SK-N-SH (cell line): Measurements from ENCODE around the gene CAD. TPM values are rescaled to one million over a fixed set of nuclear protein-coding genes. Genes with fewer than 3 reads are reported as not detected.

Experiments
- CTCF ChIA-PET: fragments of 300-600, 350-600 bp; formaldehyde crosslinking; extraction: SDS; loops from one replicate; lab custom pipeline; 2021; lab: Yijun Ruan, JAX
- POLR2A ChIA-PET: fragments of 350-600 bp; sonication (Branson Sonifier 250); formaldehyde crosslinking; extraction: SDS; loops from one replicate; lab custom pipeline; 2020; ENCODE audit warnings: antibody characterized with exemption, inconsistent platforms; lab: Yijun Ruan, JAX
- DNase-seq: peaks from one replicate; pipeline ENCODE4 v3.0.0; 2012
- H2AFZ ChIP-seq: fragments of 200-600 bp; sonication (generic); 2 replicates; pipeline ENCODE4 v1.8.1; 2016; ENCODE audit warnings: antibody characterized with exemption, mild to moderate bottlenecking, low read depth
- H3F3A ChIP-seq: fragments of 200-600 bp; sonication (generic); replicated peaks from 2 replicates; pipeline ENCODE3; 2016; ENCODE audit warnings: antibody characterized with exemption, mild to moderate bottlenecking; ENCODE audit not compliant: insufficient read depth
- H3K27ac ChIP-seq, 2 experiments: fragments of 200-500 bp in 1 of 2; fragments of 200-600 bp in 1 of 2; sonication (Bioruptor generic) in 1 of 2; sonication (generic), shearing (Covaris generic) in 1 of 2; 2 replicates each; pipeline versions ENCODE4 v1.5.1 to v1.6.1; 2014 to 2016; ENCODE audit warnings: low read depth in 2 of 2, inconsistent platforms in 1 of 2, low read length in 1 of 2, mild to moderate bottlenecking in 1 of 2, mixed read lengths in 1 of 2
- H3K27me3 ChIP-seq: fragments of 200-600 bp; sonication (generic), shearing (Covaris generic); 2 replicates; pipeline ENCODE4 v1.6.1; 2016; ENCODE audit warnings: mixed run types; ENCODE audit not compliant: insufficient read depth
- H3K36me3 ChIP-seq, 2 experiments: fragments of 200-500 bp in 1 of 2; fragments of 200-600 bp in 1 of 2; sonication (Bioruptor generic) in 1 of 2; sonication (generic) in 1 of 2; replicated peaks in 1 of 2; 2 replicates each; pipeline versions ENCODE3 to v1.5.1; 2014 to 2016; ENCODE audit warnings: low read length in 1 of 2, mild to moderate bottlenecking in 1 of 2; ENCODE audit not compliant: insufficient read depth in 2 of 2, control insufficient read depth in 1 of 2
- H3K4me1 ChIP-seq, 2 experiments: fragments of 200-500 bp in 1 of 2; fragments of 200-600 bp in 1 of 2; sonication (Bioruptor generic) in 1 of 2; sonication (generic), shearing (Covaris generic) in 1 of 2; 2 replicates each; pipeline versions ENCODE4 v1.5.1 to v1.6.1; 2014 to 2016; ENCODE audit warnings: low read depth in 1 of 2, low read length in 1 of 2, mixed run types in 1 of 2; ENCODE audit not compliant: insufficient read depth in 2 of 2, control insufficient read depth in 1 of 2
- H3K4me2 ChIP-seq: fragments of 200-600 bp; sonication (generic), shearing (Covaris generic); 2 replicates; pipeline ENCODE4 v1.6.1; 2017; ENCODE audit warnings: mixed run types
- H3K4me3 ChIP-seq, 2 experiments: fragments of 200-500 bp in 1 of 2; fragments of 200-600 bp in 1 of 2; sonication (Bioruptor generic) in 1 of 2; sonication (generic), shearing (Covaris generic) in 1 of 2; 2 replicates each; pipeline versions ENCODE4 v1.5.1 to v1.8.1; 2014 to 2016; ENCODE audit warnings: low read depth in 2 of 2, inconsistent platforms in 1 of 2, low read length in 1 of 2, mild to moderate bottlenecking in 1 of 2, mixed read lengths in 1 of 2, moderate library complexity in 1 of 2
- H3K79me2 ChIP-seq: fragments of 200-600 bp; sonication (generic); 2 replicates; pipeline ENCODE4 v1.8.1; 2017; ENCODE audit warnings: mild to moderate bottlenecking; ENCODE audit not compliant: insufficient read depth
- H3K9ac ChIP-seq: fragments of 200-600 bp; sonication (generic); 2 replicates; pipeline ENCODE4 v1.6.1; 2017; ENCODE audit warnings: mixed run types
- H3K9me2 ChIP-seq: fragments of 200-600 bp; sonication (generic); 2 replicates; pipeline ENCODE4 v1.6.1; 2017; ENCODE audit warnings: mixed run types
- H3K9me3 ChIP-seq: fragments of 200-600 bp; sonication (generic); 2 replicates; pipeline ENCODE4 v1.6.1; 2017; ENCODE audit warnings: mixed run types, mild to moderate bottlenecking, moderate library complexity
- H4K20me1 ChIP-seq: fragments of 200-600 bp; sonication (generic); 2 replicates; pipeline ENCODE4 v1.6.1; 2017; ENCODE audit warnings: mild to moderate bottlenecking, mixed run types; ENCODE audit not compliant: insufficient read depth
- EP300 ChIP-seq, 2 experiments: IDR thresholded peaks; 2 replicates each; pipeline versions ENCODE4 v1.4.0 to v1.6.1; 2012; ENCODE audit warnings: borderline replicate concordance in 1 of 2, low read depth in 1 of 2, low read length in 1 of 2
- FOSL2 ChIP-seq: IDR thresholded peaks from 2 replicates; pipeline ENCODE4 v1.4.0; 2012; ENCODE audit warnings: low read depth, mild to moderate bottlenecking, moderate library complexity, borderline replicate concordance
- POLR2AphosphoS5 ChIP-seq: IDR thresholded peaks from 2 replicates; pipeline ENCODE4 v1.6.1; 2012; ENCODE audit warnings: low read depth, low read length
- RCOR1 ChIP-seq: fragments of 150-350 bp; IDR thresholded peaks from 2 replicates; pipeline ENCODE4 v1.6.1; 2017; ENCODE audit warnings: antibody characterized with exemption, low read length
- TAF1 ChIP-seq: IDR thresholded peaks from 2 replicates; pipeline ENCODE4 v1.6.1; 2012; ENCODE audit warnings: low read depth, mild to moderate bottlenecking, low read length, moderate library complexity, borderline replicate concordance
- TCF12 ChIP-seq: IDR thresholded peaks from 2 replicates; pipeline ENCODE4 v1.4.0; 2012
- USF2 ChIP-seq: fragments of 150-350 bp; IDR thresholded peaks from 2 replicates; pipeline ENCODE4 v1.6.1; 2017; ENCODE audit warnings: antibody characterized with exemption, low read length, low read depth, borderline replicate concordance
- YY1 ChIP-seq: IDR thresholded peaks from 2 replicates; pipeline ENCODE4 v1.4.0; 2012; ENCODE audit warnings: low read depth, mild to moderate bottlenecking
- ZBTB33 ChIP-seq: IDR thresholded peaks from 2 replicates; pipeline ENCODE4 v1.4.0; 2012; ENCODE audit warnings: low read depth, borderline replicate concordance
- WGBS: methylation state at CpG from one replicate; pipeline ENCODE4 v1.1.6; 2017; ENCODE audit warnings: low lambda C conversion rate; 5-methylcytosine and 5-hydroxymethylcytosine counted together
- polyA plus RNA-seq, 3 experiments: library from polyadenylated mRNA; depleted of rRNA; stranded (reverse); fragments of >200 nt; gene quantifications; 2 replicates each; pipeline ENCODE4 v1.2.3, GENCODE V29; 2012
- TF ChIP-seq, protein P1 (sequence below): IDR thresholded peaks from 2 replicates; pipeline ENCODE4 v1.6.1; 2012; ENCODE audit warnings: mild to moderate bottlenecking, low read depth, low read length, moderate library complexity

Gene CAD
- polyA plus RNA-seq, 1 of the 3 experiments (the other 2 are of a cell fraction) = 47.6 TPM

DNA sequence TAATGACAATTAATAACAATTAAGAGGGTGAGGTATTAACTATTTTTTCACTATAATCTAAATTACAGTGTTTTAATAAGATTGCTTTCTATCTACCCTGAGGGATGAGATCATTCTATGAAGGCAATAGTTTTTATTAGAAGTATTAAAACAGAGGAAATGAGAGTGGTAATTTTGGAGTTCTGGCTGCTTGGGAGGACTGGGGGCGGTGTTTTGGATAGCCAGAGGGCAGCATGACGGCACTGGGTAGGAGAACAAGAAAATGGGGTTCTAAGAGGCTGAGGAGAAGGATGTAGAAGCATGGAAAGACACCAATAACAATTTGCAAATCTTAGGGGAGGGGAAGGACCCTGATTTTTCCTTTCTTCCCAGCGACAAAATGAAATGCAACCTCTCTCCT, 53.0 kb downstream of the CAD start:
- Histone ChIP-seq H3K9me3 (no peaks in the 10 kb centered on the region), H3K79me2 (no peaks in the 10 kb centered on the region), H3K27ac (no peak overlapping the region), H3K27me3 (peaks cover 46% of the 10 kb centered on the region), H3F3A (peaks cover 6% of the 10 kb centered on the region), H3K4me1 (peaks cover 0 to 4% of the 10 kb centered on the region in 2 experiments; a peak in 1 of 4 replicates), H3K36me3 (no peaks in the 10 kb centered on the region), H2AFZ (no peak overlapping the region), H4K20me1 (no peaks in the 10 kb centered on the region), H3K9ac (no peak overlapping the region), H3K4me2 (no peak overlapping the region), H3K9me2 (no peaks in the 10 kb centered on the region), H3K4me3 (no peak overlapping the region)
- TF ChIP-seq RCOR1 (no peak), EP300 (IDR thresholded peaks at IDR 0.05; ENCODE audit: borderline replicate concordance in 1 of 2, low read depth in 1 of 2, low read length in 1 of 2) (no peak), ZBTB33 (no peak), POLR2AphosphoS5 (no peak), TCF12 (no peak), TAF1 (no peak), YY1 (no peak), FOSL2 (no peak), USF2 (no peak)
- no peak for DNase-seq
- POLR2A ChIA-PET = no interaction called here
- CTCF ChIA-PET = interaction anchor here (0.8 to 14.1 kb wide), 6 partner anchors 14 to 309 kb away, joined by 3 to 392 read pairs (median 4); partner anchors contain the start of gene TRIM54
- WGBS = 89% methylated on average over 3 of the region's 3 CpGs

GRCh38 chr2:27270670-27271069, 53.5 kb downstream of the CAD start:
- H3K9me3 ChIP-seq = no peaks in the 10 kb centered on the region
- no peak overlapping the region for H3K27ac ChIP-seq
- H3K79me2 ChIP-seq = no peaks in the 10 kb centered on the region
- H2AFZ ChIP-seq = no peak overlapping the region
- no peak overlapping the region for H3K4me3 ChIP-seq
- H3K9ac ChIP-seq = no peak overlapping the region
- peaks cover 40% of the 10 kb centered on the region for H3K27me3 ChIP-seq
- ChIA-PET CTCF (interaction anchor here (0.8 to 14.1 kb wide), 5 partner anchors 15 to 309 kb away, joined by 3 to 392 read pairs (median 3); partner anchors contain the start of gene TRIM54), POLR2A (no interaction called here)
- no peaks in the 10 kb centered on the region for H3K9me2 ChIP-seq
- DNase-seq = no peak
- H3K36me3 ChIP-seq = no peaks in the 10 kb centered on the region
- TF ChIP-seq, protein P1, sequence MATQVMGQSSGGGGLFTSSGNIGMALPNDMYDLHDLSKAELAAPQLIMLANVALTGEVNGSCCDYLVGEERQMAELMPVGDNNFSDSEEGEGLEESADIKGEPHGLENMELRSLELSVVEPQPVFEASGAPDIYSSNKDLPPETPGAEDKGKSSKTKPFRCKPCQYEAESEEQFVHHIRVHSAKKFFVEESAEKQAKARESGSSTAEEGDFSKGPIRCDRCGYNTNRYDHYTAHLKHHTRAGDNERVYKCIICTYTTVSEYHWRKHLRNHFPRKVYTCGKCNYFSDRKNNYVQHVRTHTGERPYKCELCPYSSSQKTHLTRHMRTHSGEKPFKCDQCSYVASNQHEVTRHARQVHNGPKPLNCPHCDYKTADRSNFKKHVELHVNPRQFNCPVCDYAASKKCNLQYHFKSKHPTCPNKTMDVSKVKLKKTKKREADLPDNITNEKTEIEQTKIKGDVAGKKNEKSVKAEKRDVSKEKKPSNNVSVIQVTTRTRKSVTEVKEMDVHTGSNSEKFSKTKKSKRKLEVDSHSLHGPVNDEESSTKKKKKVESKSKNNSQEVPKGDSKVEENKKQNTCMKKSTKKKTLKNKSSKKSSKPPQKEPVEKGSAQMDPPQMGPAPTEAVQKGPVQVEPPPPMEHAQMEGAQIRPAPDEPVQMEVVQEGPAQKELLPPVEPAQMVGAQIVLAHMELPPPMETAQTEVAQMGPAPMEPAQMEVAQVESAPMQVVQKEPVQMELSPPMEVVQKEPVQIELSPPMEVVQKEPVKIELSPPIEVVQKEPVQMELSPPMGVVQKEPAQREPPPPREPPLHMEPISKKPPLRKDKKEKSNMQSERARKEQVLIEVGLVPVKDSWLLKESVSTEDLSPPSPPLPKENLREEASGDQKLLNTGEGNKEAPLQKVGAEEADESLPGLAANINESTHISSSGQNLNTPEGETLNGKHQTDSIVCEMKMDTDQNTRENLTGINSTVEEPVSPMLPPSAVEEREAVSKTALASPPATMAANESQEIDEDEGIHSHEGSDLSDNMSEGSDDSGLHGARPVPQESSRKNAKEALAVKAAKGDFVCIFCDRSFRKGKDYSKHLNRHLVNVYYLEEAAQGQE = no peak
- H3K4me2 ChIP-seq = no peak overlapping the region
- H4K20me1 ChIP-seq = no peaks in the 10 kb centered on the region
- peaks cover under 1% of the 10 kb centered on the region for H3F3A ChIP-seq
- no peaks in the 10 kb centered on the region for H3K4me1 ChIP-seq
- WGBS = 70% methylated on average over 2 of the region's 2 CpGs
